ENCODE measurements around the gene KMT2C.
A peak's percentile ranks its signal among the peaks of the same experiment; 100 is the strongest.
"Not testable (repeated sequence)": the region's sequence is repeated elsewhere in the genome, so short reads cannot be mapped to it uniquely, and the experiment has no call there.

The KMT2C gene

DNA sequence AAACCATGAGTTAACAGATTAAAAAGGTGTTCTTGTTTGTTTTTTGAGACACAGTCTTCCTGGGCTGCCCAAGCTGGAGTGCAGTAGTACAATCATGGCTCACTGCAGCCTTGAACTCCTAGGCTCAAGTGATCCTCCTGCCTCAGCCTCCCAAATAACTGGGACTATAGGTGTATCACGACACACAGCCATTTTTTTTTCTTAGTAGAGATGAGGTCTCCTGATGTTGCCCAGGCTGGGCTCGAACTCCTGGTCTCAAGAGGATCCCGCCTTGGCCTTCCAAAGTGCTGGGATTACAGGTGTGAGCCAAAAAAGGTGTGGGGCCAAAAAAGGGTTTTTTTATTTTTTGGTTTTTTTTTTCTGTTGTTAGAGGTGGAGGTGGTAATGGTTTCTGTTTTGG lies 29.3 kb downstream of the KMT2C start (continued):
- TF ChIP-seq, protein P1, sequence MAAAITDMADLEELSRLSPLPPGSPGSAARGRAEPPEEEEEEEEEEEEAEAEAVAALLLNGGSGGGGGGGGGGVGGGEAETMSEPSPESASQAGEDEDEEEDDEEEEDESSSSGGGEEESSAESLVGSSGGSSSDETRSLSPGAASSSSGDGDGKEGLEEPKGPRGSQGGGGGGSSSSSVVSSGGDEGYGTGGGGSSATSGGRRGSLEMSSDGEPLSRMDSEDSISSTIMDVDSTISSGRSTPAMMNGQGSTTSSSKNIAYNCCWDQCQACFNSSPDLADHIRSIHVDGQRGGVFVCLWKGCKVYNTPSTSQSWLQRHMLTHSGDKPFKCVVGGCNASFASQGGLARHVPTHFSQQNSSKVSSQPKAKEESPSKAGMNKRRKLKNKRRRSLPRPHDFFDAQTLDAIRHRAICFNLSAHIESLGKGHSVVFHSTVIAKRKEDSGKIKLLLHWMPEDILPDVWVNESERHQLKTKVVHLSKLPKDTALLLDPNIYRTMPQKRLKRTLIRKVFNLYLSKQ (tag by site-specific recombination; IDR thresholded peaks at IDR 0.05; ENCODE audit: borderline replicate concordance), result no peak
- TF ChIP-seq SP7 (tag by site-specific recombination; IDR thresholded peaks at IDR 0.05) (no peak), KLF7 (tag by site-specific recombination; IDR thresholded peaks at IDR 0.05; ENCODE audit: borderline replicate concordance) (no peak), GLIS1 (tag by site-specific recombination; IDR thresholded peaks at IDR 0.05) (no peak), ZNF837 (tag by site-specific recombination; IDR thresholded peaks at IDR 0.05) (no peak), GFI1B (tag by site-specific recombination; IDR thresholded peaks at IDR 0.05) (no peak), ZSCAN4 (tag by site-specific recombination; IDR thresholded peaks at IDR 0.05) (no peak), ZNF560 (tag by site-specific recombination; IDR thresholded peaks at IDR 0.05; ENCODE audit: borderline replicate concordance) (no peak), ZNF223 (tag by site-specific recombination; IDR thresholded peaks at IDR 0.05) (no peak), ZNF239 (tag by site-specific recombination; IDR thresholded peaks at IDR 0.05) (no peak)
- TF ChIP-seq, protein P2, sequence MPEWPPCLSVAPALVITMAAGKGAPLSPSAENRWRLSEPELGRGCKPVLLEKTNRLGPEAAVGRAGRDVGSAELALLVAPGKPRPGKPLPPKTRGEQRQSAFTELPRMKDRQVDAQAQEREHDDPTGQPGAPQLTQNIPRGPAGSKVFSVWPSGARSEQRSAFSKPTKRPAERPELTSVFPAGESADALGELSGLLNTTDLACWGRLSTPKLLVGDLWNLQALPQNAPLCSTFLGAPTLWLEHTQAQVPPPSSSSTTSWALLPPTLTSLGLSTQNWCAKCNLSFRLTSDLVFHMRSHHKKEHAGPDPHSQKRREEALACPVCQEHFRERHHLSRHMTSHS (tag by site-specific recombination; IDR thresholded peaks at IDR 0.05), result no peak

- CTCF ChIA-PET, result interaction anchor here (0.6 to 1.1 kb wide), 2 partner anchors 11 to 301 kb away, joined by 4 to 6 read pairs; no protein-coding TSS in a partner anchor
- H3K27ac ChIP-seq (ENCODE audit: extremely low read depth, low read depth, low read length); POLR2A ChIA-PET; H3K9me3 ChIP-seq (ENCODE audit: control insufficient read depth, insufficient read depth, low read depth, low read length); H3K4me3 ChIP-seq (ENCODE audit: low read depth, low read length); H3K4me1 ChIP-seq (ENCODE audit: control insufficient read depth, insufficient read depth, low read length); H3K36me3 ChIP-seq (ENCODE audit: control insufficient read depth in 2 of 2, insufficient read depth in 1 of 2, low read length in 2 of 2): not testable (repeated sequence)
Measured at GRCh38 chr7:152406030-152406429, 29.8 kb downstream of the KMT2C start.

DNA sequence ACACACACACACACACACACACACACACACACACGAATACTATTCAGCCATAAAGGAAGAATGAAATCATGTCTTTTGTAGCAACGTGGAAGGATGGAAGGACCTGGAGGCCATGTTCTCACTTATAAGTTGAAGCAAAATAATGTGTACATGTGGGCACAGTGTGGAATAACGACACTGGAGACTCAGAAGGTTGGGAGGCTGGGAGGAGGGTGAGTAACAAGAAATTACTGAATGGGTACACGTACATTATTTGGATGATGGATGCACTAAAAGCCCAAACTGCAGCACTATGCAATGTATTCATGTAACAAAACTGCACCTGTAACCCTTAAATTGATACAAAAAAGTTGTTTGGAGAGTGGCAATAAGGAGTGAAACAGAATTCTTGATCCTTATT lies 32.1 kb downstream of the KMT2C start:
- no peak for TF ChIP-seq ZBTB6 (tag by site-specific recombination; IDR thresholded peaks at IDR 0.05)
- no peak for TF ChIP-seq ZSCAN30 (tag by site-specific recombination; IDR thresholded peaks at IDR 0.05)
- peak; percentile 80 for TF ChIP-seq ZSCAN4 (tag by site-specific recombination; IDR thresholded peaks at IDR 0.05)
- no peak overlapping the region for H3K27ac ChIP-seq (ENCODE audit: extremely low read depth, low read depth, low read length)
- no peaks in the 10 kb centered on the region for H3K36me3 ChIP-seq (ENCODE audit: control insufficient read depth in 2 of 2, insufficient read depth in 1 of 2, low read length in 2 of 2)
- no peak overlapping the region for H3K4me3 ChIP-seq (ENCODE audit: low read depth, low read length)
- ChIA-PET CTCF (no interaction called here), POLR2A (no interaction called here)
- H3K9me3 ChIP-seq (ENCODE audit: control insufficient read depth, insufficient read depth, low read depth, low read length), result no peaks in the 10 kb centered on the region
- H3K4me1 ChIP-seq (ENCODE audit: control insufficient read depth, insufficient read depth, low read length), result no peaks in the 10 kb centered on the region
